Measurements from ENCODE around the gene PHOSPHO2. TPM values are rescaled to one million over a fixed set of nuclear protein-coding genes. Genes with fewer than 3 reads are reported as not detected.
A peak's percentile ranks its signal among the peaks of the same experiment; 100 is the strongest.

Gene PHOSPHO2
- total RNA-seq, 3 donors from 2014 or later (not counting 1 experiment from before 2014, with no cell fraction given), result 3.6 to 9.5 (median 5.8) TPM

DNA sequence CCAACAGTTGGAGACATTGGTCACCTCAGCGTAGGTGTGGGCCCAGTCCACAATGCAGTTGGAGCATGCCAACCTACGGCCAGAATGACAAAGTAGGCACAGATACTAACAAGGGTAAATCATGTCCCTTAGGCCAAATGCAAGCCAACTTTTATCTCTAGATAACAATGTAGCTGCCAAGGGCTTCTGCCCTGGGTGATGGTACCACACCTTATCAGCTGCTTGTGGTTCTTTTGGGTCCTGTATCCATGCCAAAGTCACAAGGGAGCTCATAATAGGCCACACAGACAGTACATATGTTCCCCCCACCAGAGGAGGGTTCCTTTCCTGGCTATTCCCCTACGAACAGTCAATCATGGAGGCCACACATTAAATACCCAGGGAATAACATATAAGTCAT lies 19.1 kb downstream of the PHOSPHO2 start:
- TF ChIP-seq, protein P1, sequence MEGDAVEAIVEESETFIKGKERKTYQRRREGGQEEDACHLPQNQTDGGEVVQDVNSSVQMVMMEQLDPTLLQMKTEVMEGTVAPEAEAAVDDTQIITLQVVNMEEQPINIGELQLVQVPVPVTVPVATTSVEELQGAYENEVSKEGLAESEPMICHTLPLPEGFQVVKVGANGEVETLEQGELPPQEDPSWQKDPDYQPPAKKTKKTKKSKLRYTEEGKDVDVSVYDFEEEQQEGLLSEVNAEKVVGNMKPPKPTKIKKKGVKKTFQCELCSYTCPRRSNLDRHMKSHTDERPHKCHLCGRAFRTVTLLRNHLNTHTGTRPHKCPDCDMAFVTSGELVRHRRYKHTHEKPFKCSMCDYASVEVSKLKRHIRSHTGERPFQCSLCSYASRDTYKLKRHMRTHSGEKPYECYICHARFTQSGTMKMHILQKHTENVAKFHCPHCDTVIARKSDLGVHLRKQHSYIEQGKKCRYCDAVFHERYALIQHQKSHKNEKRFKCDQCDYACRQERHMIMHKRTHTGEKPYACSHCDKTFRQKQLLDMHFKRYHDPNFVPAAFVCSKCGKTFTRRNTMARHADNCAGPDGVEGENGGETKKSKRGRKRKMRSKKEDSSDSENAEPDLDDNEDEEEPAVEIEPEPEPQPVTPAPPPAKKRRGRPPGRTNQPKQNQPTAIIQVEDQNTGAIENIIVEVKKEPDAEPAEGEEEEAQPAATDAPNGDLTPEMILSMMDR (IDR thresholded peaks at IDR 0.05), result no peak
- Histone ChIP-seq H3K4me1 (ENCODE audit: control insufficient read depth, insufficient read depth, low read length) (no peaks in the 10 kb centered on the region), H3K9me3 (ENCODE audit: control insufficient read depth, insufficient read depth, low read length) (no peaks in the 10 kb centered on the region), H3K27me3 (ENCODE audit: control insufficient read depth, insufficient read depth, low read length) (no peaks in the 10 kb centered on the region), H3K4me3 (ENCODE audit: low read length) (no peak overlapping the region), H3K36me3 (ENCODE audit: control insufficient read depth, insufficient read depth, low read length) (no peaks in the 10 kb centered on the region), H3K27ac (ENCODE audit: low read length) (no peak overlapping the region)
- Mint-ChIP-seq H3K9me3 (no peaks in the 10 kb centered on the region), H3K36me3 (no peaks in the 10 kb centered on the region), H3K27ac (no peak overlapping the region), H3K4me1 (peaks cover 5 to 7% of the 10 kb centered on the region in 2 donors), H3K27me3 (ENCODE audit: low read depth in 2 of 2) (no peaks in the 10 kb centered on the region), H3K4me3 (no peak overlapping the region)
- DNase-seq, result no peak
- 90% methylated on average over 3 of the region's 3 CpGs for WGBS (ENCODE audit: insufficient coverage)
- intact Hi-C loops (cut with micrococcal nuclease), result no loop called here
- ATAC-seq, result no peak

DNA sequence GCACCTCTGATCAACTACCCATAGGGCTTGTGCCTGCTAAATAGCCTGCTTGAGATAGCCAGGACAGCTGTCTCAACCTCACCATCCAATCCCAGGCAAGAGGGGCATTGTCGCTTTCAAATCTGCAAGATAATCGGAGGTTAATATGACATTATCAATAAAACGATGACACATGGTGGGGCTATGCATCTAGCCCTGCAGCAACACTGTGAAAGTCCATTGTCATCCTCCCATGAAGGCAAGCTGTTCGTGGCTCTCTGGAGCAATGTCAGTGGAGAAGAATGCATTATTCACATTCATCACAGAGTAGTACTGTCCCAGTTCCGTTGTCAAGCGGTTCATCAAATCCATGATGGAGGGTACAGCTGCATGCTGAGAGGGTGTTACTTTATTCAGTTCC lies 20.4 kb downstream of the PHOSPHO2 start:
- Histone ChIP-seq H3K36me3 (ENCODE audit: control insufficient read depth, insufficient read depth, low read length) (no peaks in the 10 kb centered on the region), H3K4me1 (ENCODE audit: control insufficient read depth, insufficient read depth, low read length) (no peaks in the 10 kb centered on the region), H3K4me3 (ENCODE audit: low read length) (no peak overlapping the region), H3K27ac (ENCODE audit: low read length) (no peak overlapping the region), H3K27me3 (ENCODE audit: control insufficient read depth, insufficient read depth, low read length) (no peaks in the 10 kb centered on the region), H3K9me3 (ENCODE audit: control insufficient read depth, insufficient read depth, low read length) (no peaks in the 10 kb centered on the region)
- DNase-seq (no peak), ATAC-seq (no peak)
- Mint-ChIP-seq H3K36me3 (no peaks in the 10 kb centered on the region), H3K4me3 (no peak overlapping the region), H3K27me3 (ENCODE audit: low read depth in 2 of 2) (no peaks in the 10 kb centered on the region), H3K9me3 (no peaks in the 10 kb centered on the region), H3K27ac (no peak overlapping the region), H3K4me1 (peaks cover 5 to 7% of the 10 kb centered on the region in 2 donors)
- TF ChIP-seq, protein P1 (IDR thresholded peaks at IDR 0.05), result no peak
- intact Hi-C loops (cut with micrococcal nuclease), result no loop called here
- WGBS (ENCODE audit: insufficient coverage), result 94% methylated on average over 6 of the region's 6 CpGs

- H3K9me3 Mint-ChIP-seq, result no peaks in the 10 kb centered on the region
- peak overlapping the region; percentile 42 for H3K4me3 Mint-ChIP-seq
- 84% methylated on average over 17 of the region's 17 CpGs for WGBS (ENCODE audit: insufficient coverage)
- Histone ChIP-seq H3K4me1 (ENCODE audit: control insufficient read depth, insufficient read depth, low read length) (no peaks in the 10 kb centered on the region), H3K4me3 (ENCODE audit: low read length) (no peak overlapping the region), H3K36me3 (ENCODE audit: control insufficient read depth, insufficient read depth, low read length) (no peaks in the 10 kb centered on the region), H3K9me3 (ENCODE audit: control insufficient read depth, insufficient read depth, low read length) (no peaks in the 10 kb centered on the region), H3K27ac (ENCODE audit: low read length) (no peak overlapping the region), H3K27me3 (ENCODE audit: control insufficient read depth, insufficient read depth, low read length) (no peaks in the 10 kb centered on the region)
- H3K36me3 Mint-ChIP-seq, result no peaks in the 10 kb centered on the region
- TF ChIP-seq, protein P1 (IDR thresholded peaks at IDR 0.05), result no peak
- H3K4me1 Mint-ChIP-seq, result peaks cover 5 to 7% of the 10 kb centered on the region in 2 donors
- DNase-seq (no peak), ATAC-seq (peak in 2 of 3 donors; percentile 17 to 48)
- H3K27ac Mint-ChIP-seq, result no peak overlapping the region
- intact Hi-C loops (cut with micrococcal nuclease), result no loop called here
- no peaks in the 10 kb centered on the region for H3K27me3 Mint-ChIP-seq (ENCODE audit: low read depth in 2 of 2)
Observed at GRCh38 chr2:169715379-169716237, 21.3 kb downstream of the PHOSPHO2 start.

Data from natural killer cell (primary cell).